ENCODE results near the gene IL6ST. TPM values are rescaled to one million over a fixed set of nuclear protein-coding genes. Genes with fewer than 3 reads are reported as not detected.

Gene IL6ST
- polyA plus RNA-seq, 1 experiment, result 167 TPM

GRCh38 chr5:55900776-55901175 is 94.0 kb downstream of the IL6ST start:
- ChIA-PET POLR2A (no interaction called here), CTCF (interaction anchor here (0.8 kb wide), 1 partner anchor 43 kb away, joined by 3 read pairs; no protein-coding TSS in a partner anchor)
- no peak for DNase-seq (ENCODE audit: low read depth)

DNA sequence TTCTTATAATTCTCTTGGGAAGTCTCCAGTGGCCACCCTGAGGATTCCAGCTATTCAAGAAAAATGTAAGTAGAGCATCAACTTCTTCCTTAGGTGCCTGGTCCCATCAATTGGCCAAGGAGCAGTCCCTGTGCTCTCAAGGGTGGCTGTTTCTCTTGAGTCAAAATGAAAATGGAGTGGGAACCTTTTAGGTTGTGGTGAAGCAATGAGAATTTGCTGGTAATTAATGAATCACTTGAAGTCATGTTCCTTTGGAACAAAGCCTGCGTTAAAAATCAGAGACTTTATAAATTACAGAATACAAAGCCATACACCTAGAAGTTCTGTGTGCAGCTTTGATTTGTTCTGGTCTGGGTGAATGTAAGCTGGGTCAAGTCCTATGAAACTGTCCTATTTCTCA is 94.7 kb downstream of the IL6ST start:
- TF ChIP-seq, protein P1, sequence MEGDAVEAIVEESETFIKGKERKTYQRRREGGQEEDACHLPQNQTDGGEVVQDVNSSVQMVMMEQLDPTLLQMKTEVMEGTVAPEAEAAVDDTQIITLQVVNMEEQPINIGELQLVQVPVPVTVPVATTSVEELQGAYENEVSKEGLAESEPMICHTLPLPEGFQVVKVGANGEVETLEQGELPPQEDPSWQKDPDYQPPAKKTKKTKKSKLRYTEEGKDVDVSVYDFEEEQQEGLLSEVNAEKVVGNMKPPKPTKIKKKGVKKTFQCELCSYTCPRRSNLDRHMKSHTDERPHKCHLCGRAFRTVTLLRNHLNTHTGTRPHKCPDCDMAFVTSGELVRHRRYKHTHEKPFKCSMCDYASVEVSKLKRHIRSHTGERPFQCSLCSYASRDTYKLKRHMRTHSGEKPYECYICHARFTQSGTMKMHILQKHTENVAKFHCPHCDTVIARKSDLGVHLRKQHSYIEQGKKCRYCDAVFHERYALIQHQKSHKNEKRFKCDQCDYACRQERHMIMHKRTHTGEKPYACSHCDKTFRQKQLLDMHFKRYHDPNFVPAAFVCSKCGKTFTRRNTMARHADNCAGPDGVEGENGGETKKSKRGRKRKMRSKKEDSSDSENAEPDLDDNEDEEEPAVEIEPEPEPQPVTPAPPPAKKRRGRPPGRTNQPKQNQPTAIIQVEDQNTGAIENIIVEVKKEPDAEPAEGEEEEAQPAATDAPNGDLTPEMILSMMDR (IDR thresholded peaks at IDR 0.05; ENCODE audit: insufficient read depth, low read depth, low read length), result no peak
- H3K27me3 ChIP-seq (ENCODE audit: control insufficient read depth, insufficient read depth, low read length), result no peaks in the 10 kb centered on the region
- ChIA-PET POLR2A (no interaction called here), CTCF (no interaction called here)
- no peaks in the 10 kb centered on the region for H3K36me3 ChIP-seq (ENCODE audit: control insufficient read depth, insufficient read depth, low read length)
- no peak overlapping the region for H3K4me3 ChIP-seq (ENCODE audit: low read depth, low read length)
- no peak for DNase-seq (ENCODE audit: low read depth)

More at GRCh38 chr5:55900776-55901175, 94.0 kb downstream of the IL6ST start:
- no peaks in the 10 kb centered on the region for H3K36me3 ChIP-seq (ENCODE audit: control insufficient read depth, insufficient read depth, low read length)
- TF ChIP-seq, protein P1 (IDR thresholded peaks at IDR 0.05; ENCODE audit: insufficient read depth, low read depth, low read length), result no peak
- H3K27me3 ChIP-seq (ENCODE audit: control insufficient read depth, insufficient read depth, low read length), result no peaks in the 10 kb centered on the region
- H3K4me3 ChIP-seq (ENCODE audit: low read depth, low read length), result no peak overlapping the region

DNA sequence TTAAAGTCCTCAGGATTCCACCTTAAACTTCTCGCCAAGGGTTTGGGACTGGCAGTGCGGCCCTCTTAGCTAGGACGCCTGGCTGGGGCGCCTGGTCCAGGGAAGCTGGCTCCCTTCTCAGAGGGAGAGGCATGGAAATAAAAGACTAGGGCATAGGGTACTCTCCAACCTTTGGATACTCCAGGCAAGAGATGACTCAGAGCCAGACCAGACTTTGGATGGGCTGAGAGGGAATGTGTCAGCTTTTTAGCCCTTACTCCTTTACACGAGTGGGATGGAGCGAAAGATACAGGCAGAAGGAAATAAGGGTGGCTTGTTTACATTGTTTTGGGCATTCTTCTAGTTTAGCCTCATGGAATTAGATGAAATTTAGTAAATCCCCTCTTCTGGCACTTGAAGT is 95.4 kb downstream of the IL6ST start:
- ChIA-PET CTCF (interaction anchor here (1.1 kb wide), 2 partner anchors 9 to 36 kb away, joined by 3 read pairs; no protein-coding TSS in a partner anchor), POLR2A (no interaction called here)
- DNase-seq (ENCODE audit: low read depth), result no peak
- TF ChIP-seq, protein P1 (IDR thresholded peaks at IDR 0.05; ENCODE audit: insufficient read depth, low read depth, low read length), result no peak
- Histone ChIP-seq H3K36me3 (ENCODE audit: control insufficient read depth, insufficient read depth, low read length) (no peaks in the 10 kb centered on the region), H3K4me3 (ENCODE audit: low read depth, low read length) (no peak overlapping the region), H3K27me3 (ENCODE audit: control insufficient read depth, insufficient read depth, low read length) (no peaks in the 10 kb centered on the region)

GRCh38 chr5:55897905-55898304 is 96.9 kb downstream of the IL6ST start:
- POLR2A ChIA-PET, result interaction anchor here (0.6 kb wide), 2 partner anchors 23 to 219 kb away, joined by 3 to 5 read pairs; no protein-coding TSS in a partner anchor
- CTCF ChIA-PET, result interaction anchor here (1.1 kb wide), 1 partner anchor 10 kb away, joined by 4 read pairs; no protein-coding TSS in a partner anchor
- Histone ChIP-seq H3K36me3 (ENCODE audit: control insufficient read depth, insufficient read depth, low read length) (no peaks in the 10 kb centered on the region), H3K4me3 (ENCODE audit: low read depth, low read length) (no peak overlapping the region), H3K27me3 (ENCODE audit: control insufficient read depth, insufficient read depth, low read length) (no peaks in the 10 kb centered on the region)
- peak; percentile 97 for DNase-seq (ENCODE audit: low read depth)
- TF ChIP-seq, protein P1 (IDR thresholded peaks at IDR 0.05; ENCODE audit: insufficient read depth, low read depth, low read length), result no peak

GRCh38 chr5:55897206-55897894 is 97.4 kb downstream of the IL6ST start:
- TF ChIP-seq, protein P1 (IDR thresholded peaks at IDR 0.05; ENCODE audit: insufficient read depth, low read depth, low read length), result no peak
- Histone ChIP-seq H3K27me3 (ENCODE audit: control insufficient read depth, insufficient read depth, low read length) (no peaks in the 10 kb centered on the region), H3K4me3 (ENCODE audit: low read depth, low read length) (no peak overlapping the region), H3K36me3 (ENCODE audit: control insufficient read depth, insufficient read depth, low read length) (no peaks in the 10 kb centered on the region)
- DNase-seq (ENCODE audit: low read depth), result no peak
- POLR2A ChIA-PET, result interaction anchor here (0.6 kb wide), 1 partner anchor 219 kb away, joined by 3 read pairs; no protein-coding TSS in a partner anchor
- CTCF ChIA-PET, result interaction anchor here (0.9 to 1.1 kb wide), 2 partner anchors 11 to 17 kb away, joined by 3 to 4 read pairs; no protein-coding TSS in a partner anchor

Measured in BJ (cell line).